HG03575 (cell line): ENCODE data around the gene HIGD1A.

Source experiments
- ATAC-seq: cut with Tn5 transposase; IDR thresholded peaks from one replicate; pipeline ENCODE4 v1.9.1; 2021; ENCODE audit not compliant: unreplicated experiment, insufficient number of reproducible peaks, low FRiP score; ENCODE audit errors: extremely low read depth

HIGD1A gene

GRCh38 chr3:42745776-42746454 is 58.4 kb downstream of the HIGD1A start:
- no peak for ATAC-seq

- no peak for ATAC-seq
Measured at GRCh38 chr3:42745291-42745745, 59.0 kb downstream of the HIGD1A start.

- ATAC-seq = no peak
Measured at GRCh38 chr3:42743204-42743995, 60.9 kb downstream of the HIGD1A start.

- ATAC-seq = no peak
Measured at GRCh38 chr3:42742688-42743087, 61.6 kb downstream of the HIGD1A start.

- no peak for ATAC-seq
Measured at GRCh38 chr3:42742259-42742658, 62.0 kb downstream of the HIGD1A start.

- no peak for ATAC-seq
Measured at GRCh38 chr3:42741796-42742195, 62.5 kb downstream of the HIGD1A start.

- ATAC-seq = no peak
Measured at GRCh38 chr3:42739401-42740158, 64.7 kb downstream of the HIGD1A start.

GRCh38 chr3:42736531-42736930 is 67.8 kb downstream of the HIGD1A start:
- no peak for ATAC-seq

- no peak for ATAC-seq
Measured at GRCh38 chr3:42736081-42736480, 68.2 kb downstream of the HIGD1A start.

GRCh38 chr3:42735615-42736014 is 68.7 kb downstream of the HIGD1A start:
- ATAC-seq = no peak

GRCh38 chr3:42735019-42735418 is 69.3 kb downstream of the HIGD1A start:
- no peak for ATAC-seq

- no peak for ATAC-seq
Measured at GRCh38 chr3:42734263-42734860, 69.9 kb downstream of the HIGD1A start.

- no peak for ATAC-seq
Measured at GRCh38 chr3:42733501-42734262, 70.6 kb downstream of the HIGD1A start.
